Measurements from ENCODE around the gene EXPH5. TPM values are rescaled to one million over a fixed set of nuclear protein-coding genes. Genes with fewer than 3 reads are reported as not detected.

EXPH5 gene
- total and polyA plus RNA-seq, 9 of the 15 experiments (the other 6 are each of a cell fraction or from before 2014, with no cell fraction given) = 1.3 to 8.5 (median 4.8) TPM

GRCh38 chr11:108498046-108498815, 95.3 kb downstream of the EXPH5 start, which contains the start of gene POGLUT3 (continued):
- TF ChIP-seq, protein P1, sequence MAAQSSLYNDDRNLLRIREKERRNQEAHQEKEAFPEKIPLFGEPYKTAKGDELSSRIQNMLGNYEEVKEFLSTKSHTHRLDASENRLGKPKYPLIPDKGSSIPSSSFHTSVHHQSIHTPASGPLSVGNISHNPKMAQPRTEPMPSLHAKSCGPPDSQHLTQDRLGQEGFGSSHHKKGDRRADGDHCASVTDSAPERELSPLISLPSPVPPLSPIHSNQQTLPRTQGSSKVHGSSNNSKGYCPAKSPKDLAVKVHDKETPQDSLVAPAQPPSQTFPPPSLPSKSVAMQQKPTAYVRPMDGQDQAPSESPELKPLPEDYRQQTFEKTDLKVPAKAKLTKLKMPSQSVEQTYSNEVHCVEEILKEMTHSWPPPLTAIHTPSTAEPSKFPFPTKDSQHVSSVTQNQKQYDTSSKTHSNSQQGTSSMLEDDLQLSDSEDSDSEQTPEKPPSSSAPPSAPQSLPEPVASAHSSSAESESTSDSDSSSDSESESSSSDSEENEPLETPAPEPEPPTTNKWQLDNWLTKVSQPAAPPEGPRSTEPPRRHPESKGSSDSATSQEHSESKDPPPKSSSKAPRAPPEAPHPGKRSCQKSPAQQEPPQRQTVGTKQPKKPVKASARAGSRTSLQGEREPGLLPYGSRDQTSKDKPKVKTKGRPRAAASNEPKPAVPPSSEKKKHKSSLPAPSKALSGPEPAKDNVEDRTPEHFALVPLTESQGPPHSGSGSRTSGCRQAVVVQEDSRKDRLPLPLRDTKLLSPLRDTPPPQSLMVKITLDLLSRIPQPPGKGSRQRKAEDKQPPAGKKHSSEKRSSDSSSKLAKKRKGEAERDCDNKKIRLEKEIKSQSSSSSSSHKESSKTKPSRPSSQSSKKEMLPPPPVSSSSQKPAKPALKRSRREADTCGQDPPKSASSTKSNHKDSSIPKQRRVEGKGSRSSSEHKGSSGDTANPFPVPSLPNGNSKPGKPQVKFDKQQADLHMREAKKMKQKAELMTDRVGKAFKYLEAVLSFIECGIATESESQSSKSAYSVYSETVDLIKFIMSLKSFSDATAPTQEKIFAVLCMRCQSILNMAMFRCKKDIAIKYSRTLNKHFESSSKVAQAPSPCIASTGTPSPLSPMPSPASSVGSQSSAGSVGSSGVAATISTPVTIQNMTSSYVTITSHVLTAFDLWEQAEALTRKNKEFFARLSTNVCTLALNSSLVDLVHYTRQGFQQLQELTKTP (IDR thresholded peaks at IDR 0.05; ENCODE audit: low read depth in 1 of 2, partially characterized antibody in 2 of 2) = no peak
- TF ChIP-seq TARDBP (IDR thresholded peaks at IDR 0.05) (no peak), CHD2 (IDR thresholded peaks at IDR 0.05; ENCODE audit: low read depth, low read length) (no peak), E2F5 (CRISPR knock-in tag; IDR thresholded peaks at IDR 0.05) (peak; percentile 96), KDM4B (IDR thresholded peaks at IDR 0.05; ENCODE audit: borderline replicate concordance in 2 of 2, low read depth in 1 of 2) (no peak), KDM2B (CRISPR knock-in tag; IDR thresholded peaks at IDR 0.05) (no peak), EP400 (IDR thresholded peaks at IDR 0.05) (peak; percentile 5), ZNF239 (CRISPR knock-in tag; IDR thresholded peaks at IDR 0.05) (no peak), MTA1 (IDR thresholded peaks at IDR 0.05; ENCODE audit: borderline replicate concordance) (no peak), DMBX1 (CRISPR knock-in tag; IDR thresholded peaks at IDR 0.05; ENCODE audit: borderline replicate concordance) (no peak), PHF21A (IDR thresholded peaks at IDR 0.05; ENCODE audit: borderline replicate concordance, low read depth) (no peak), FUS (optimal IDR thresholded peaks at IDR 0.05; ENCODE audit: low read depth, low read length) (no peak), ZNF583 (CRISPR knock-in tag; IDR thresholded peaks at IDR 0.05) (no peak), SRSF9 (IDR thresholded peaks at IDR 0.05; ENCODE audit: borderline replicate concordance, low read depth, low read length) (no peak), LEF1 (IDR thresholded peaks at IDR 0.05) (no peak), SAFB2 (IDR thresholded peaks at IDR 0.05; ENCODE audit: borderline replicate concordance, low read depth, low read length, severe bottlenecking) (no peak), ZNF324 (CRISPR knock-in tag; IDR thresholded peaks at IDR 0.05) (no peak), BRF1 (IDR thresholded peaks at IDR 0.05; ENCODE audit: borderline replicate concordance, extremely low read depth, insufficient read length) (no peak)
- TF ChIP-seq, protein P2, sequence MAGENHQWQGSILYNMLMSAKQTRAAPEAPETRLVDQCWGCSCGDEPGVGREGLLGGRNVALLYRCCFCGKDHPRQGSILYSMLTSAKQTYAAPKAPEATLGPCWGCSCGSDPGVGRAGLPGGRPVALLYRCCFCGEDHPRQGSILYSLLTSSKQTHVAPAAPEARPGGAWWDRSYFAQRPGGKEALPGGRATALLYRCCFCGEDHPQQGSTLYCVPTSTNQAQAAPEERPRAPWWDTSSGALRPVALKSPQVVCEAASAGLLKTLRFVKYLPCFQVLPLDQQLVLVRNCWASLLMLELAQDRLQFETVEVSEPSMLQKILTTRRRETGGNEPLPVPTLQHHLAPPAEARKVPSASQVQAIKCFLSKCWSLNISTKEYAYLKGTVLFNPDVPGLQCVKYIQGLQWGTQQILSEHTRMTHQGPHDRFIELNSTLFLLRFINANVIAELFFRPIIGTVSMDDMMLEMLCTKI (IDR thresholded peaks at IDR 0.05; ENCODE audit: partially characterized antibody) = no peak
- TF ChIP-seq, protein P3, sequence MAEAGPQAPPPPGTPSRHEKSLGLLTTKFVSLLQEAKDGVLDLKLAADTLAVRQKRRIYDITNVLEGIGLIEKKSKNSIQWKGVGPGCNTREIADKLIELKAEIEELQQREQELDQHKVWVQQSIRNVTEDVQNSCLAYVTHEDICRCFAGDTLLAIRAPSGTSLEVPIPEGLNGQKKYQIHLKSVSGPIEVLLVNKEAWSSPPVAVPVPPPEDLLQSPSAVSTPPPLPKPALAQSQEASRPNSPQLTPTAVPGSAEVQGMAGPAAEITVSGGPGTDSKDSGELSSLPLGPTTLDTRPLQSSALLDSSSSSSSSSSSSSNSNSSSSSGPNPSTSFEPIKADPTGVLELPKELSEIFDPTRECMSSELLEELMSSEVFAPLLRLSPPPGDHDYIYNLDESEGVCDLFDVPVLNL (CRISPR knock-in tag; IDR thresholded peaks at IDR 0.05; ENCODE audit: low read depth) = peak; percentile 74; the same call in 1 of the 2 replicates
